OCI-LY3 (cell line): ENCODE results near the gene HAVCR2.

ENCODE experiments used
- H2AFZ ChIP-seq: fragments of 200-600, 300-600 bp; shearing (Covaris generic); 2 replicates; pipeline ENCODE4 v1.6.0; 2014; ENCODE audit warnings: antibody characterized with exemption, low read depth, low read length
- H3K27ac ChIP-seq: fragments of 200-600, 300-600 bp; sonication (generic); 2 replicates; pipeline ENCODE4 v1.5.1; 2014; ENCODE audit warnings: mild to moderate bottlenecking, low read length, moderate library complexity, mixed read lengths
- H3K27me3 ChIP-seq: fragments of 200-600, 300-600 bp; sonication (generic); 2 replicates; pipeline ENCODE4 v1.6.1; 2014; ENCODE audit warnings: low read depth, low read length, mixed read lengths
- H3K36me3 ChIP-seq: fragments of 200-600, 300-600 bp; sonication (generic); replicated peaks from 2 replicates; pipeline ENCODE3; 2014; ENCODE audit warnings: low read depth, low read length, mixed read lengths
- H3K4me1 ChIP-seq: fragments of 300-600, 200-600 bp; sonication (generic); 2 replicates; pipeline ENCODE4 v1.6.1; 2014; ENCODE audit warnings: low read length, mixed read lengths
- H3K4me2 ChIP-seq: fragments of 200-600, 300-600 bp; sonication (generic); 2 replicates; pipeline ENCODE4 v1.6.1; 2014; ENCODE audit warnings: low read length, mixed read lengths
- H3K4me3 ChIP-seq: fragments of 300-600, 200-600 bp; sonication (generic); 2 replicates; pipeline ENCODE4 v1.5.1; 2014; ENCODE audit warnings: antibody characterized with exemption, mild to moderate bottlenecking, low read length, moderate library complexity
- H3K79me2 ChIP-seq: fragments of 300-600, 200-600 bp; shearing (Covaris generic); 2 replicates; pipeline ENCODE4 v1.6.1; 2014; ENCODE audit warnings: mild to moderate bottlenecking, low read length, mixed read lengths
- H3K9ac ChIP-seq: fragments of 300-600, 200-600 bp; shearing (Covaris generic); 2 replicates; pipeline ENCODE4 v1.6.0; 2014; ENCODE audit warnings: mild to moderate bottlenecking, low read length, moderate library complexity
- H3K9me3 ChIP-seq: fragments of 200-600, 300-600 bp; shearing (Covaris generic); 2 replicates; pipeline ENCODE4 v1.6.1; 2014; ENCODE audit warnings: low read length, mixed read lengths; ENCODE audit not compliant: insufficient read depth
- H4K20me1 ChIP-seq: fragments of 200-600, 300-600 bp; sonication (generic); 2 replicates; pipeline ENCODE4 v1.6.1; 2016; ENCODE audit warnings: low read length, mixed read lengths; ENCODE audit not compliant: insufficient read depth
- CTCF ChIP-seq: fragments of 200-600, 300-600 bp; sonication (generic); IDR thresholded peaks from 2 replicates; pipeline ENCODE4 v1.5.1; 2014; ENCODE audit warnings: antibody characterized with exemption, low read length, low read depth
- EZH2phosphoT487 ChIP-seq: fragments of 200-600 bp; shearing (Covaris generic); IDR thresholded peaks from 2 replicates; pipeline ENCODE4 v1.6.1; 2018; ENCODE audit warnings: antibody characterized with exemption, mixed run types, low read depth

The HAVCR2 gene

GRCh38 chr5:157108976-157109375, at the start of gene HAVCR2:
Gene HAVCR2, minus strand, starts transcription at chr5:157109044. Its CDS starts 61 bp downstream, at chr5:157108983.
- no peaks in the 10 kb centered on the region for H3K27me3 ChIP-seq
- H3K36me3 ChIP-seq, result no peaks in the 10 kb centered on the region
- peak within 1 kb of the TSS; percentile 58 for H3K4me2 ChIP-seq
- peak within 1 kb of the TSS; percentile 23; the same call in 1 of the 2 replicates for H3K4me3 ChIP-seq
- TF ChIP-seq EZH2phosphoT487 (no peak), CTCF (no peak)
- no peaks in the 10 kb centered on the region for H4K20me1 ChIP-seq
- no peaks in the 10 kb centered on the region for H3K79me2 ChIP-seq
- no peaks in the 10 kb centered on the region for H3K9me3 ChIP-seq
- H3K4me1 ChIP-seq, result peaks cover 15% of the 10 kb centered on the region
- H3K27ac ChIP-seq, result peak within 1 kb of the TSS; percentile 29
- no peak within 1 kb of the TSS; the same call in 1 of the 2 replicates for H3K9ac ChIP-seq
- peak within 1 kb of the TSS; percentile 82 for H2AFZ ChIP-seq

- H3K27me3 ChIP-seq, result peaks cover 5% of the 10 kb centered on the region; the same call in 1 of the 2 replicates
- no peak overlapping the region for H3K9ac ChIP-seq
- H3K4me3 ChIP-seq, result no peak overlapping the region
- no peak for TF ChIP-seq CTCF
- no peak for TF ChIP-seq EZH2phosphoT487
- no peaks in the 10 kb centered on the region for H4K20me1 ChIP-seq
- H3K4me2 ChIP-seq, result no peak overlapping the region
- no peak overlapping the region for H3K27ac ChIP-seq
- no peak overlapping the region for H2AFZ ChIP-seq
- H3K79me2 ChIP-seq, result no peaks in the 10 kb centered on the region
- H3K4me1 ChIP-seq, result no peaks in the 10 kb centered on the region
- no peaks in the 10 kb centered on the region for H3K9me3 ChIP-seq
- H3K36me3 ChIP-seq, result no peaks in the 10 kb centered on the region
These were observed 48.5 kb upstream of the HAVCR2 start for GRCh38 chr5:157157293-157157891.

GRCh38 chr5:157155297-157155696, 46.5 kb upstream of the HAVCR2 start:
- no peak overlapping the region for H2AFZ ChIP-seq
- H3K36me3 ChIP-seq, result no peaks in the 10 kb centered on the region
- H3K79me2 ChIP-seq, result no peaks in the 10 kb centered on the region
- H3K4me1 ChIP-seq, result no peaks in the 10 kb centered on the region
- H3K27me3 ChIP-seq, result peaks cover 5% of the 10 kb centered on the region; the same call in 1 of the 2 replicates
- no peak overlapping the region for H3K9ac ChIP-seq
- H3K4me2 ChIP-seq, result no peak overlapping the region
- H3K27ac ChIP-seq, result no peak overlapping the region
- H3K4me3 ChIP-seq, result no peak overlapping the region
- no peaks in the 10 kb centered on the region for H3K9me3 ChIP-seq
- TF ChIP-seq EZH2phosphoT487 (no peak), CTCF (no peak)
- H4K20me1 ChIP-seq, result no peaks in the 10 kb centered on the region

GRCh38 chr5:157150995-157151394, 42.2 kb upstream of the HAVCR2 start:
- no peaks in the 10 kb centered on the region for H4K20me1 ChIP-seq
- no peak overlapping the region for H3K27ac ChIP-seq
- H3K79me2 ChIP-seq, result no peaks in the 10 kb centered on the region
- no peaks in the 10 kb centered on the region for H3K36me3 ChIP-seq
- no peak overlapping the region for H2AFZ ChIP-seq
- H3K4me1 ChIP-seq, result no peaks in the 10 kb centered on the region
- no peak for TF ChIP-seq CTCF
- TF ChIP-seq EZH2phosphoT487, result no peak
- H3K9me3 ChIP-seq, result no peaks in the 10 kb centered on the region
- H3K27me3 ChIP-seq, result no peaks in the 10 kb centered on the region
- H3K4me2 ChIP-seq, result no peak overlapping the region
- H3K9ac ChIP-seq, result no peak overlapping the region
- no peak overlapping the region for H3K4me3 ChIP-seq
